CD14-positive monocyte (primary cell): ENCODE results near the gene GALNT14. TPM values are rescaled to one million over a fixed set of nuclear protein-coding genes. Genes with fewer than 3 reads are reported as not detected.

Experiments used
- DNase-seq, 3 donors: peaks; one replicate each; pipeline ENCODE4 v3.0.0-alpha.2; 2011 to 2022
- H2AFZ ChIP-seq: 2 replicates; pipeline ENCODE4 v1.6.0; 2012; ENCODE audit warnings: mild to moderate bottlenecking, low read depth, low read length, inconsistent platforms; ENCODE audit not compliant: insufficient read depth, poor library complexity, severe bottlenecking
- H3K27ac ChIP-seq, 2 donors: 1 replicate in 1 of 2; 2 replicates in 1 of 2; pipeline ENCODE4 v1.5.1; 2012 to 2013; ENCODE audit warnings: low read length in 2 of 2, control low read depth in 1 of 2, inconsistent platforms in 1 of 2, low read depth in 1 of 2, mild to moderate bottlenecking in 1 of 2
- H3K27me3 ChIP-seq, 2 donors: one replicate each; pipeline versions ENCODE4 v1.6.0 to v1.6.1; 2011 to 2013; ENCODE audit warnings: low read length in 2 of 2; ENCODE audit not compliant: control insufficient read depth in 2 of 2, insufficient read depth in 2 of 2
- H3K36me3 ChIP-seq, 2 donors: replicated peaks in 1 of 2; 1 replicate in 1 of 2; 2 replicates in 1 of 2; pipeline versions ENCODE4 v1.5.1 to v1.6.1; 2012 to 2013; ENCODE audit warnings: low read length in 2 of 2, control low read depth in 1 of 2, inconsistent platforms in 1 of 2, mild to moderate bottlenecking in 1 of 2; ENCODE audit not compliant: insufficient read depth in 2 of 2, control insufficient read depth in 1 of 2
- H3K4me1 ChIP-seq, 2 donors: 1 replicate in 1 of 2; 2 replicates in 1 of 2; pipeline versions ENCODE4 v1.5.1 to v1.6.1; 2012 to 2013; ENCODE audit warnings: low read length in 2 of 2, control low read depth in 1 of 2, inconsistent platforms in 1 of 2, mild to moderate bottlenecking in 1 of 2, moderate library complexity in 1 of 2; ENCODE audit not compliant: insufficient read depth in 2 of 2, control insufficient read depth in 1 of 2
- H3K4me2 ChIP-seq: replicated peaks from 2 replicates; pipeline ENCODE3; 2012; ENCODE audit warnings: low read length, moderate library complexity, mild to moderate bottlenecking; ENCODE audit not compliant: poor library complexity, severe bottlenecking; ENCODE audit errors: extremely low read depth
- H3K4me3 ChIP-seq, 3 experiments: fragments of 200-600 bp in 1 of 3; sonication (generic) in 1 of 3; replicated peaks in 1 of 3; 1 replicate in 2 of 3; 2 replicates in 1 of 3; pipeline ENCODE4 v1.5.1; 2011 to 2013; ENCODE audit warnings: low read length in 3 of 3, mild to moderate bottlenecking in 3 of 3, control low read depth in 2 of 3, low read depth in 2 of 3, inconsistent platforms in 1 of 3, moderate library complexity in 1 of 3
- H3K79me2 ChIP-seq: 2 replicates; pipeline ENCODE4 v1.6.0; 2012; ENCODE audit warnings: mild to moderate bottlenecking, control low read depth, inconsistent platforms, low read length, moderate library complexity; ENCODE audit not compliant: insufficient read depth
- H3K9ac ChIP-seq: 2 replicates; pipeline ENCODE4 v1.6.0; 2017; ENCODE audit warnings: low read length, mild to moderate bottlenecking; ENCODE audit not compliant: insufficient read depth, poor library complexity, severe bottlenecking
- H3K9me3 ChIP-seq, 2 donors: replicated peaks in 1 of 2; 1 replicate in 1 of 2; 2 replicates in 1 of 2; pipeline versions ENCODE4 v1.5.1 to v1.6.1; 2012 to 2013; ENCODE audit warnings: low read length in 2 of 2, control low read depth in 1 of 2; ENCODE audit not compliant: control insufficient read depth in 1 of 2, insufficient read depth in 1 of 2
- H4K20me1 ChIP-seq: 2 replicates; pipeline ENCODE4 v1.6.0; 2012; ENCODE audit warnings: mild to moderate bottlenecking, low read length, control low read depth, moderate library complexity; ENCODE audit not compliant: insufficient read depth
- H3K27ac Mint-ChIP-seq, 7 donors: one replicate each; pipeline ENCODE4 v1.8.0; 2020; ENCODE audit warnings: mild to moderate bottlenecking in 7 of 7, mixed read lengths in 7 of 7, moderate library complexity in 6 of 7, inconsistent platforms in 2 of 7
- H3K27me3 Mint-ChIP-seq, 3 donors: one replicate each; pipeline ENCODE4 v1.8.0; 2021 to 2022; ENCODE audit warnings: low read depth in 3 of 3, mild to moderate bottlenecking in 3 of 3, mixed read lengths in 3 of 3, moderate library complexity in 3 of 3, inconsistent platforms in 1 of 3
- H3K36me3 Mint-ChIP-seq, 2 donors: one replicate each; pipeline ENCODE4 v1.8.0; 2020; ENCODE audit warnings: mixed read lengths in 2 of 2, inconsistent platforms in 1 of 2, mild to moderate bottlenecking in 1 of 2
- H3K4me1 Mint-ChIP-seq: one replicate; pipeline ENCODE4 v1.8.0; 2020; ENCODE audit warnings: mild to moderate bottlenecking, mixed read lengths
- H3K4me3 Mint-ChIP-seq, 2 donors: one replicate each; pipeline ENCODE4 v1.8.0; 2020; ENCODE audit warnings: mild to moderate bottlenecking in 2 of 2, mixed read lengths in 2 of 2, moderate library complexity in 1 of 2
- H3K9me3 Mint-ChIP-seq, 7 donors: one replicate each; pipeline ENCODE4 v1.8.0; 2020 to 2022; ENCODE audit warnings: mixed read lengths in 7 of 7, mild to moderate bottlenecking in 6 of 7, moderate library complexity in 6 of 7, inconsistent platforms in 2 of 7
- WGBS: methylation state at CpG from one replicate; pipeline ENCODE4 v1.1.5; 2013; ENCODE audit warnings: missing lambda C conversion rate; ENCODE audit not compliant: insufficient coverage; 5-methylcytosine and 5-hydroxymethylcytosine counted together
- intact Hi-C, 2 donors: fragments of 100-400 bp; cut with micrococcal nuclease; formaldehyde crosslinking; loops; one replicate each; pipeline versions ENCODE4 v1.15.0 to v1.15.1; 2023
- polyA plus RNA-seq, 3 donors: library from polyadenylated mRNA; depleted of rRNA in 1 of 3; unstranded in 2 of 3; stranded (reverse) in 1 of 3; fragments of 300-500 nt in 2 of 3; fragments of >200 nt in 1 of 3; fragmentation: Illumina TruSeq in 2 of 3; gene quantifications; 1 replicate in 2 of 3; 2 replicates in 1 of 3; pipeline ENCODE4 v1.2.3, GENCODE V29; 2012 to 2021
- TF ChIP-seq, protein P1 (sequence below): fragments of 200-600 bp; IDR thresholded peaks from one replicate; pipeline ENCODE4 v1.8.0; 2022; ENCODE audit warnings: antibody characterized with exemption, mild to moderate bottlenecking

GALNT14 gene
- polyA plus RNA-seq, 3 donors: 0.33 TPM; not detected in 2

DNA sequence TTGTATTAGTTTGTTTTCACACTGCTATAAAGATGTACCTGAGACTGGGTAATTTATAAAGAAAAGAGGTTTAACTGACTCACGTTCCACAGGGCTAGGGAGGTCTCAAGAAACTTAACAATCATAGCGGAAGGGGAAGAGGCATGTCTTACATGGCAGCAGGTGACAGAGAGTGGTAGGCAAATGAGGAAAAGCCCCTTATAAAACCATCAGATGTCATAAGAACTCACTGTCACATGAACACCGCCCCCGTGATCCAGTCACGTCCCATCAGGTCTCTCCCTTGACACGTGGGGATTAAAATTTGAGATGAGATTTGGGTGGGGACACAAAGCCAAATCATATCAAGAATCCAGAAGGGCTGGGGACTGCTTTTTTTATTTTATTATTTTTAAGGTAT, 120.0 kb downstream of the GALNT14 start:
- no peak overlapping the region for H3K27ac ChIP-seq
- no peak overlapping the region for H3K9ac ChIP-seq
- no peaks in the 10 kb centered on the region for H3K79me2 ChIP-seq
- no peak overlapping the region for H3K4me2 ChIP-seq
- Mint-ChIP-seq H3K27ac (peak overlapping the region in 2 of 7 donors; percentile 9 to 32), H3K4me3 (no peak overlapping the region), H3K36me3 (no peaks in the 10 kb centered on the region), H3K9me3 (peaks cover 0 to 4% (median 0%) of the 10 kb centered on the region in 7 donors), H3K4me1 (peaks cover 2% of the 10 kb centered on the region), H3K27me3 (peaks cover 0 to 4% (median 0%) of the 10 kb centered on the region in 3 donors)
- no peaks in the 10 kb centered on the region for H3K36me3 ChIP-seq
- no peaks in the 10 kb centered on the region for H3K9me3 ChIP-seq
- H3K4me3 ChIP-seq: no peak overlapping the region
- no peak overlapping the region for H2AFZ ChIP-seq
- H4K20me1 ChIP-seq: no peaks in the 10 kb centered on the region
- WGBS: 100% methylated on average over 1 of the region's 6 CpGs
- intact Hi-C loops: no loop called here
- H3K27me3 ChIP-seq: no peaks in the 10 kb centered on the region
- TF ChIP-seq, protein P1, sequence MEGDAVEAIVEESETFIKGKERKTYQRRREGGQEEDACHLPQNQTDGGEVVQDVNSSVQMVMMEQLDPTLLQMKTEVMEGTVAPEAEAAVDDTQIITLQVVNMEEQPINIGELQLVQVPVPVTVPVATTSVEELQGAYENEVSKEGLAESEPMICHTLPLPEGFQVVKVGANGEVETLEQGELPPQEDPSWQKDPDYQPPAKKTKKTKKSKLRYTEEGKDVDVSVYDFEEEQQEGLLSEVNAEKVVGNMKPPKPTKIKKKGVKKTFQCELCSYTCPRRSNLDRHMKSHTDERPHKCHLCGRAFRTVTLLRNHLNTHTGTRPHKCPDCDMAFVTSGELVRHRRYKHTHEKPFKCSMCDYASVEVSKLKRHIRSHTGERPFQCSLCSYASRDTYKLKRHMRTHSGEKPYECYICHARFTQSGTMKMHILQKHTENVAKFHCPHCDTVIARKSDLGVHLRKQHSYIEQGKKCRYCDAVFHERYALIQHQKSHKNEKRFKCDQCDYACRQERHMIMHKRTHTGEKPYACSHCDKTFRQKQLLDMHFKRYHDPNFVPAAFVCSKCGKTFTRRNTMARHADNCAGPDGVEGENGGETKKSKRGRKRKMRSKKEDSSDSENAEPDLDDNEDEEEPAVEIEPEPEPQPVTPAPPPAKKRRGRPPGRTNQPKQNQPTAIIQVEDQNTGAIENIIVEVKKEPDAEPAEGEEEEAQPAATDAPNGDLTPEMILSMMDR: no peak
- peaks cover 0 to 3% of the 10 kb centered on the region in 2 donors for H3K4me1 ChIP-seq
- DNase-seq: no peak

DNA sequence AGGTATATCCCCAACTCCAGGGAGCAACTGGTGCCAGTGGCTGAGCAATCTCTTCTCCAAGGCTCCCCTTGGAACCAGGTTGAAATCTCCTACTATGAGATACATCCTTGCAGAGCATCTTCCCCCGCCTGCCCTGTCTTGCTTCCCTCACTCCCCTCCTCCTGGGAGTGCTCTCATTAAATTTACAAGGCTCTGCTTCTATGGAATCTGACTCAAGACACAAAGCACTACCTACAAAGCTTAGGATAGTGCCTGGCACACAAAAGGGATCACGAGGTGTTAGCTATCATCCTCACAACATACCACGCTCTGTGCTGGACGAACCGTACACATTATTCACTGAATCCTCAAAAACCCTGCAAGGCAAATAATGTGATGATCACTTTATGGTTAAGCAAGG, 121.6 kb downstream of the GALNT14 start:
- no peak for DNase-seq
- Histone ChIP-seq H3K9ac (no peak overlapping the region), H3K4me1 (peaks cover 6 to 12% of the 10 kb centered on the region in 2 donors), H3K79me2 (no peaks in the 10 kb centered on the region), H4K20me1 (no peaks in the 10 kb centered on the region), H3K4me3 (no peak overlapping the region), H3K4me2 (no peak overlapping the region), H2AFZ (no peak overlapping the region), H3K27ac (no peak overlapping the region), H3K36me3 (no peaks in the 10 kb centered on the region), H3K9me3 (no peaks in the 10 kb centered on the region), H3K27me3 (no peaks in the 10 kb centered on the region)
- H3K36me3 Mint-ChIP-seq: no peaks in the 10 kb centered on the region
- H3K4me3 Mint-ChIP-seq: no peak overlapping the region
- TF ChIP-seq, protein P1: no peak
- peaks cover 15% of the 10 kb centered on the region for H3K4me1 Mint-ChIP-seq
- peaks cover 0 to 4% (median 0%) of the 10 kb centered on the region in 7 donors for H3K9me3 Mint-ChIP-seq
- no peak overlapping the region for H3K27ac Mint-ChIP-seq
- 93% methylated on average over 5 of the region's 5 CpGs for WGBS
- intact Hi-C loops: no loop called here
- peaks cover 0 to 4% (median 0%) of the 10 kb centered on the region in 3 donors for H3K27me3 Mint-ChIP-seq
